HEK293 (cell line): Measurements from ENCODE around the gene SGF29.
"Not testable (repeated sequence)": the region's sequence is repeated elsewhere in the genome, so short reads cannot be mapped to it uniquely, and the experiment has no call there.

Source experiments
- CTCF ChIA-PET: fragments of 350-600 bp; formaldehyde crosslinking; extraction: SDS; loops from one replicate; lab custom pipeline; 2021; ENCODE audit warnings: antibody characterized with exemption; lab: Yijun Ruan, JAX
- POLR2A ChIA-PET: fragments of 300-600 bp; formaldehyde crosslinking; extraction: SDS; loops from one replicate; lab custom pipeline; 2020; ENCODE audit warnings: antibody characterized with exemption, inconsistent platforms; lab: Yijun Ruan, JAX
- H3K27ac ChIP-seq: fragments of 200-500 bp; sonication (Bioruptor generic); 2 replicates; pipeline ENCODE4 v1.5.1; 2014; ENCODE audit warnings: low read depth, low read length, control low read depth, inconsistent platforms; ENCODE audit errors: extremely low read depth
- H3K36me3 ChIP-seq, 2 experiments: fragments of 200-500 bp in 1 of 2; sonication (Bioruptor generic) in 1 of 2; 1 replicate in 1 of 2; 2 replicates in 1 of 2; pipeline ENCODE4 v1.5.1; 2014 to 2017; ENCODE audit warnings: inconsistent platforms in 2 of 2, low read length in 2 of 2; ENCODE audit not compliant: control insufficient read depth in 2 of 2, insufficient read depth in 1 of 2
- H3K4me1 ChIP-seq: fragments of 200-500 bp; sonication (Bioruptor generic); 2 replicates; pipeline ENCODE4 v1.5.1; 2014; ENCODE audit warnings: mild to moderate bottlenecking, low read length, inconsistent platforms; ENCODE audit not compliant: control insufficient read depth, insufficient read depth
- H3K4me3 ChIP-seq: 2 replicates; pipeline ENCODE4 v1.5.1; 2011; ENCODE audit warnings: low read depth, mild to moderate bottlenecking, control low read depth, low read length, moderate library complexity
- H3K9me3 ChIP-seq: fragments of 200-500 bp; sonication (Bioruptor generic); 2 replicates; pipeline ENCODE4 v1.5.1; 2014; ENCODE audit warnings: low read depth, low read length, inconsistent platforms; ENCODE audit not compliant: control insufficient read depth, insufficient read depth
- FEZF1 ChIP-seq: fragments of 450-650 bp; formaldehyde crosslinking; IDR thresholded peaks from 2 replicates; pipeline ENCODE4 v1.5.1; 2016; ENCODE audit warnings: missing biosample characterization, missing genetic modification characterization
- MYNN ChIP-seq: fragments of 450-650 bp; formaldehyde crosslinking; IDR thresholded peaks from 2 replicates; pipeline ENCODE4 v1.5.1; 2016; ENCODE audit warnings: missing biosample characterization, missing genetic modification characterization, borderline replicate concordance
- SALL2 ChIP-seq: fragments of 450-650 bp; formaldehyde crosslinking; IDR thresholded peaks from 2 replicates; pipeline ENCODE4 v1.5.0; 2017; ENCODE audit warnings: missing biosample characterization, mild to moderate bottlenecking, missing genetic modification characterization, borderline replicate concordance
- SP3 ChIP-seq: fragments of 450-650 bp; formaldehyde crosslinking; IDR thresholded peaks from 2 replicates; pipeline ENCODE4 v1.5.1; 2016; ENCODE audit warnings: missing biosample characterization, missing genetic modification characterization
- ZFP3 ChIP-seq: fragments of 450-650 bp; formaldehyde crosslinking; IDR thresholded peaks from 2 replicates; pipeline ENCODE4 v1.5.1; 2016; ENCODE audit warnings: low read depth, missing biosample characterization, missing genetic modification characterization
- ZNF146 ChIP-seq: fragments of 450-650 bp; formaldehyde crosslinking; IDR thresholded peaks from 2 replicates; pipeline ENCODE4 v1.5.1; 2016; ENCODE audit warnings: missing biosample characterization, missing genetic modification characterization
- ZNF169 ChIP-seq: fragments of 450-650 bp; formaldehyde crosslinking; IDR thresholded peaks from 2 replicates; pipeline ENCODE4 v1.5.1; 2016; ENCODE audit warnings: missing biosample characterization, missing genetic modification characterization
- ZNF2 ChIP-seq: fragments of 450-650 bp; formaldehyde crosslinking; IDR thresholded peaks from 2 replicates; pipeline ENCODE4 v1.5.1; 2016; ENCODE audit warnings: missing biosample characterization, missing genetic modification characterization
- ZNF239 ChIP-seq: fragments of 450-650 bp; formaldehyde crosslinking; IDR thresholded peaks from 2 replicates; pipeline ENCODE4 v1.5.1; 2016; ENCODE audit warnings: missing biosample characterization, missing genetic modification characterization
- ZNF324 ChIP-seq: fragments of 450-650 bp; formaldehyde crosslinking; IDR thresholded peaks from 2 replicates; pipeline ENCODE4 v1.5.1; 2016; ENCODE audit warnings: missing biosample characterization, missing genetic modification characterization
- ZNF37A ChIP-seq: fragments of 450-650 bp; IDR thresholded peaks from 2 replicates; pipeline ENCODE4 v1.5.1; 2018; ENCODE audit warnings: missing biosample characterization, missing genetic modification characterization
- ZNF654 ChIP-seq: fragments of 450-650 bp; formaldehyde crosslinking; IDR thresholded peaks from 2 replicates; pipeline ENCODE4 v1.5.1; 2016; ENCODE audit warnings: low read depth, missing biosample characterization, missing genetic modification characterization
- ZNF664 ChIP-seq: fragments of 450-650 bp; formaldehyde crosslinking; IDR thresholded peaks from 2 replicates; pipeline ENCODE4 v1.5.1; 2016; ENCODE audit warnings: missing biosample characterization, missing genetic modification characterization
- TF ChIP-seq, protein P1 (sequence below): fragments of 450-650 bp; formaldehyde crosslinking; IDR thresholded peaks from 2 replicates; pipeline ENCODE4 v1.5.1; 2016; ENCODE audit warnings: missing biosample characterization, missing genetic modification characterization
- TF ChIP-seq, protein P2 (sequence below): fragments of 450-650 bp; formaldehyde crosslinking; IDR thresholded peaks from 2 replicates; pipeline ENCODE4 v1.5.1; 2016; ENCODE audit warnings: missing biosample characterization, missing genetic modification characterization
- TF ChIP-seq, protein P3 (sequence below): fragments of 450-650 bp; formaldehyde crosslinking; IDR thresholded peaks from 2 replicates; pipeline ENCODE4 v1.5.1; 2016; ENCODE audit warnings: missing biosample characterization, missing genetic modification characterization
- TF ChIP-seq, protein P4 (sequence below): fragments of 450-650 bp; formaldehyde crosslinking; IDR thresholded peaks from 2 replicates; pipeline ENCODE4 v1.5.1; 2016; ENCODE audit warnings: missing biosample characterization, missing genetic modification characterization
- TF ChIP-seq, protein P5 (sequence below): fragments of 450-650 bp; formaldehyde crosslinking; IDR thresholded peaks from 2 replicates; pipeline ENCODE4 v1.5.1; 2016; ENCODE audit warnings: missing biosample characterization, missing genetic modification characterization

SGF29 gene

DNA sequence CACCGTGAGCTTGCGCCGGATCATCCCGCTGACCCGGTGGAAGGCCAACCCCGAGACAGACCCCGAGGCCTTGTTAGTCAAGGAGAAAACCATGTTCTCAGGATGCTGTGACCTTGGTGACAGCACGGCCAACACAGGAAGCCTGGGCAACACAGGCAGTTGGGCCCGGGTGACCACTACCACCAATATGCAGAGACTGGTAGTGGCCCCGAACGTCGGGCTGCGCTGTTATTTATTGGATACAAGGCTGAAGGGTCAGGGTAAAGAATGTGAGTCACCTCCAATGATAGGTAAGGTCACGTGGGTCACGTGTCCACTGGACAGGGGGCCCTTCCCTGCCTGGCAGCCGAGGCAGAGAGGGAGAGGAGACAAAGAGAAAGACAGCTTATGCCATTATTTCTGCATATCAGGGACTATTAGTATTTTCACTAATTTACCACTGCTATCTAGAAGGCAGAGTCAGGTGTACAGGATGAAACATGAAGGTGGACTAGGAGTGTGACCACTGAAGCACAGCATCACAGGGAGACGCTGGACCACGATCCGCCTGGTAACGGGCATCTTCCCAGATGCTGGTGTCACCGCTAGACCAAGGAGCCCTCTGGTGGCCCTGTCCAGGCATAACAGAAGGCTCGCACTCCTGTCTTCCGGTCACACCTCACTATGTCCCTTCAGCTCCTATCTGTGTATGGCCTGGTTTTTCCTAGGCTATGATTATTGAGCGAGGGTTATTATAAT is 61.9 kb downstream of the SGF29 start:
- TF ChIP-seq, protein P1, sequence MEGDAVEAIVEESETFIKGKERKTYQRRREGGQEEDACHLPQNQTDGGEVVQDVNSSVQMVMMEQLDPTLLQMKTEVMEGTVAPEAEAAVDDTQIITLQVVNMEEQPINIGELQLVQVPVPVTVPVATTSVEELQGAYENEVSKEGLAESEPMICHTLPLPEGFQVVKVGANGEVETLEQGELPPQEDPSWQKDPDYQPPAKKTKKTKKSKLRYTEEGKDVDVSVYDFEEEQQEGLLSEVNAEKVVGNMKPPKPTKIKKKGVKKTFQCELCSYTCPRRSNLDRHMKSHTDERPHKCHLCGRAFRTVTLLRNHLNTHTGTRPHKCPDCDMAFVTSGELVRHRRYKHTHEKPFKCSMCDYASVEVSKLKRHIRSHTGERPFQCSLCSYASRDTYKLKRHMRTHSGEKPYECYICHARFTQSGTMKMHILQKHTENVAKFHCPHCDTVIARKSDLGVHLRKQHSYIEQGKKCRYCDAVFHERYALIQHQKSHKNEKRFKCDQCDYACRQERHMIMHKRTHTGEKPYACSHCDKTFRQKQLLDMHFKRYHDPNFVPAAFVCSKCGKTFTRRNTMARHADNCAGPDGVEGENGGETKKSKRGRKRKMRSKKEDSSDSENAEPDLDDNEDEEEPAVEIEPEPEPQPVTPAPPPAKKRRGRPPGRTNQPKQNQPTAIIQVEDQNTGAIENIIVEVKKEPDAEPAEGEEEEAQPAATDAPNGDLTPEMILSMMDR: peak; percentile 49
- TF ChIP-seq ZNF654 (tag by site-specific recombination) (peak; percentile 68), ZNF2 (tag by site-specific recombination) (peak; percentile 64; the same call in 1 of the 2 replicates)
- H3K36me3 ChIP-seq, POLR2A ChIA-PET, H3K4me3 ChIP-seq, H3K9me3 ChIP-seq, H3K4me1 ChIP-seq, H3K27ac ChIP-seq: not testable (repeated sequence)
- CTCF ChIA-PET: interaction anchor here (0.7 to 1.6 kb wide), 4 partner anchors 23 to 297 kb away, joined by 3 to 5 read pairs (median 4); no protein-coding TSS in a partner anchor

DNA sequence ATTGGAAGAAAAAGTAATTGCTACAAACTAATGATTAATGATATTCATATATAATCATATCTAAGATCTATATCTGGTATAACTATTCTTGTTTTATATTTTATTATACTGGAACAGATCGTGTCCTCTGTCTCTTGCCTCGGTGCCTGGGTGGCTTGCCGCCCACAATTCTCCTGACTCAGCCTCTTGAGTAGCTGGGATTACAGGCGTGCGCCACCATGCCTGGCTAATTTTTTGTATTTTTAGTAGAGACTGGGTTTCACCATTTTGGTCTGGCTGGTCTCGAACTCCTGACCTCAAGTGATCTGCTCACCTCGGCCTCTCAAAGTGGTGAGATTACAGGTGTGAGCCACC is 62.5 kb downstream of the SGF29 start:
- POLR2A ChIA-PET, H3K4me1 ChIP-seq, H3K9me3 ChIP-seq, H3K4me3 ChIP-seq, H3K27ac ChIP-seq, H3K36me3 ChIP-seq: not testable (repeated sequence)
- CTCF ChIA-PET: interaction anchor here (0.6 to 1.6 kb wide), 6 partner anchors 23 to 306 kb away, joined by 3 to 7 read pairs (median 4); no protein-coding TSS in a partner anchor

DNA sequence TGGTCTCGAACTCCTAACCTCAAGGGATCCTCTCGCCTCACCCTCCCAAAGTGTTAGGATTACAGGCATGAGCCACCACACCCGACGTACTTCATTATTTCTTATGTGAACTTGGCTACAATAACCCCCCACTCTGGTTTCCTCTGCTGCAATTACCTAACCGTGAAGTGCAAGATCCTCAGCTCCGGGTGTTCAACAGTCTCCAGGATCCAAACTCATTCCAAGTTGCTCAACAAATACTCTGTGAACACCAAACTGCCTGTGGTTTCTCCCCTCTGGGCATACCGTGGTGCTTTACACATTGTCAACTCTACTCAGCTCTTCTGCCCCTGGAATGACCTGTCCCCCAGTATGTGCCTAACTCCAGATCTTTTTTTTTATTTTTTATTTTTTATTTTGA is 62.9 kb downstream of the SGF29 start:
- ChIA-PET CTCF (interaction anchor here (0.6 to 1.6 kb wide), 7 partner anchors 23 to 306 kb away, joined by 3 to 7 read pairs (median 4); no protein-coding TSS in a partner anchor), POLR2A (no interaction called here)
- TF ChIP-seq ZNF146 (tag by site-specific recombination): no peak
- no peak for TF ChIP-seq SALL2
- TF ChIP-seq MYNN (tag by site-specific recombination): no peak
- no peak for TF ChIP-seq ZNF169
- TF ChIP-seq SP3: no peak
- no peak for TF ChIP-seq FEZF1
- no peak for TF ChIP-seq ZNF324 (tag by site-specific recombination)
- TF ChIP-seq, protein P2, sequence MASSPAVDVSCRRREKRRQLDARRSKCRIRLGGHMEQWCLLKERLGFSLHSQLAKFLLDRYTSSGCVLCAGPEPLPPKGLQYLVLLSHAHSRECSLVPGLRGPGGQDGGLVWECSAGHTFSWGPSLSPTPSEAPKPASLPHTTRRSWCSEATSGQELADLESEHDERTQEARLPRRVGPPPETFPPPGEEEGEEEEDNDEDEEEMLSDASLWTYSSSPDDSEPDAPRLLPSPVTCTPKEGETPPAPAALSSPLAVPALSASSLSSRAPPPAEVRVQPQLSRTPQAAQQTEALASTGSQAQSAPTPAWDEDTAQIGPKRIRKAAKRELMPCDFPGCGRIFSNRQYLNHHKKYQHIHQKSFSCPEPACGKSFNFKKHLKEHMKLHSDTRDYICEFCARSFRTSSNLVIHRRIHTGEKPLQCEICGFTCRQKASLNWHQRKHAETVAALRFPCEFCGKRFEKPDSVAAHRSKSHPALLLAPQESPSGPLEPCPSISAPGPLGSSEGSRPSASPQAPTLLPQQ (tag by site-specific recombination): no peak
- TF ChIP-seq, protein P3, sequence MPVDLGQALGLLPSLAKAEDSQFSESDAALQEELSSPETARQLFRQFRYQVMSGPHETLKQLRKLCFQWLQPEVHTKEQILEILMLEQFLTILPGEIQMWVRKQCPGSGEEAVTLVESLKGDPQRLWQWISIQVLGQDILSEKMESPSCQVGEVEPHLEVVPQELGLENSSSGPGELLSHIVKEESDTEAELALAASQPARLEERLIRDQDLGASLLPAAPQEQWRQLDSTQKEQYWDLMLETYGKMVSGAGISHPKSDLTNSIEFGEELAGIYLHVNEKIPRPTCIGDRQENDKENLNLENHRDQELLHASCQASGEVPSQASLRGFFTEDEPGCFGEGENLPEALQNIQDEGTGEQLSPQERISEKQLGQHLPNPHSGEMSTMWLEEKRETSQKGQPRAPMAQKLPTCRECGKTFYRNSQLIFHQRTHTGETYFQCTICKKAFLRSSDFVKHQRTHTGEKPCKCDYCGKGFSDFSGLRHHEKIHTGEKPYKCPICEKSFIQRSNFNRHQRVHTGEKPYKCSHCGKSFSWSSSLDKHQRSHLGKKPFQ (tag by site-specific recombination): no peak
- TF ChIP-seq ZNF664: no peak
- TF ChIP-seq, protein P4, sequence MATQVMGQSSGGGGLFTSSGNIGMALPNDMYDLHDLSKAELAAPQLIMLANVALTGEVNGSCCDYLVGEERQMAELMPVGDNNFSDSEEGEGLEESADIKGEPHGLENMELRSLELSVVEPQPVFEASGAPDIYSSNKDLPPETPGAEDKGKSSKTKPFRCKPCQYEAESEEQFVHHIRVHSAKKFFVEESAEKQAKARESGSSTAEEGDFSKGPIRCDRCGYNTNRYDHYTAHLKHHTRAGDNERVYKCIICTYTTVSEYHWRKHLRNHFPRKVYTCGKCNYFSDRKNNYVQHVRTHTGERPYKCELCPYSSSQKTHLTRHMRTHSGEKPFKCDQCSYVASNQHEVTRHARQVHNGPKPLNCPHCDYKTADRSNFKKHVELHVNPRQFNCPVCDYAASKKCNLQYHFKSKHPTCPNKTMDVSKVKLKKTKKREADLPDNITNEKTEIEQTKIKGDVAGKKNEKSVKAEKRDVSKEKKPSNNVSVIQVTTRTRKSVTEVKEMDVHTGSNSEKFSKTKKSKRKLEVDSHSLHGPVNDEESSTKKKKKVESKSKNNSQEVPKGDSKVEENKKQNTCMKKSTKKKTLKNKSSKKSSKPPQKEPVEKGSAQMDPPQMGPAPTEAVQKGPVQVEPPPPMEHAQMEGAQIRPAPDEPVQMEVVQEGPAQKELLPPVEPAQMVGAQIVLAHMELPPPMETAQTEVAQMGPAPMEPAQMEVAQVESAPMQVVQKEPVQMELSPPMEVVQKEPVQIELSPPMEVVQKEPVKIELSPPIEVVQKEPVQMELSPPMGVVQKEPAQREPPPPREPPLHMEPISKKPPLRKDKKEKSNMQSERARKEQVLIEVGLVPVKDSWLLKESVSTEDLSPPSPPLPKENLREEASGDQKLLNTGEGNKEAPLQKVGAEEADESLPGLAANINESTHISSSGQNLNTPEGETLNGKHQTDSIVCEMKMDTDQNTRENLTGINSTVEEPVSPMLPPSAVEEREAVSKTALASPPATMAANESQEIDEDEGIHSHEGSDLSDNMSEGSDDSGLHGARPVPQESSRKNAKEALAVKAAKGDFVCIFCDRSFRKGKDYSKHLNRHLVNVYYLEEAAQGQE (tag by site-specific recombination): no peak
- TF ChIP-seq ZNF239: no peak
- no peak for TF ChIP-seq ZFP3
- TF ChIP-seq, protein P5, sequence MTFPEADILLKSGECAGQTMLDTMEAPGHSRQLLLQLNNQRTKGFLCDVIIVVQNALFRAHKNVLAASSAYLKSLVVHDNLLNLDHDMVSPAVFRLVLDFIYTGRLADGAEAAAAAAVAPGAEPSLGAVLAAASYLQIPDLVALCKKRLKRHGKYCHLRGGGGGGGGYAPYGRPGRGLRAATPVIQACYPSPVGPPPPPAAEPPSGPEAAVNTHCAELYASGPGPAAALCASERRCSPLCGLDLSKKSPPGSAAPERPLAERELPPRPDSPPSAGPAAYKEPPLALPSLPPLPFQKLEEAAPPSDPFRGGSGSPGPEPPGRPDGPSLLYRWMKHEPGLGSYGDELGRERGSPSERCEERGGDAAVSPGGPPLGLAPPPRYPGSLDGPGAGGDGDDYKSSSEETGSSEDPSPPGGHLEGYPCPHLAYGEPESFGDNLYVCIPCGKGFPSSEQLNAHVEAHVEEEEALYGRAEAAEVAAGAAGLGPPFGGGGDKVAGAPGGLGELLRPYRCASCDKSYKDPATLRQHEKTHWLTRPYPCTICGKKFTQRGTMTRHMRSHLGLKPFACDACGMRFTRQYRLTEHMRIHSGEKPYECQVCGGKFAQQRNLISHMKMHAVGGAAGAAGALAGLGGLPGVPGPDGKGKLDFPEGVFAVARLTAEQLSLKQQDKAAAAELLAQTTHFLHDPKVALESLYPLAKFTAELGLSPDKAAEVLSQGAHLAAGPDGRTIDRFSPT (tag by site-specific recombination): no peak
- no peak for TF ChIP-seq ZNF37A (tag by site-specific recombination)

More for the DNA sequence above, 62.9 kb downstream of the SGF29 start:
- Histone ChIP-seq H3K4me1 (no peaks in the 10 kb centered on the region), H3K36me3 (no peaks in the 10 kb centered on the region), H3K4me3 (no peak overlapping the region), H3K9me3 (no peaks in the 10 kb centered on the region), H3K27ac (no peak overlapping the region)
